GM19025 (cell line): ENCODE measurements around the gene ABHD2.
A peak's percentile ranks its signal among the peaks of the same experiment; 100 is the strongest.
"Not testable (repeated sequence)": the region's sequence is repeated elsewhere in the genome, so short reads cannot be mapped to it uniquely, and the experiment has no call there.

Experiments
- ATAC-seq: cut with Tn5 transposase; IDR thresholded peaks from one replicate; pipeline ENCODE4 v1.9.1; 2021; ENCODE audit warnings: mild to moderate bottlenecking, low read depth, moderate library complexity; ENCODE audit not compliant: unreplicated experiment

The ABHD2 gene

DNA sequence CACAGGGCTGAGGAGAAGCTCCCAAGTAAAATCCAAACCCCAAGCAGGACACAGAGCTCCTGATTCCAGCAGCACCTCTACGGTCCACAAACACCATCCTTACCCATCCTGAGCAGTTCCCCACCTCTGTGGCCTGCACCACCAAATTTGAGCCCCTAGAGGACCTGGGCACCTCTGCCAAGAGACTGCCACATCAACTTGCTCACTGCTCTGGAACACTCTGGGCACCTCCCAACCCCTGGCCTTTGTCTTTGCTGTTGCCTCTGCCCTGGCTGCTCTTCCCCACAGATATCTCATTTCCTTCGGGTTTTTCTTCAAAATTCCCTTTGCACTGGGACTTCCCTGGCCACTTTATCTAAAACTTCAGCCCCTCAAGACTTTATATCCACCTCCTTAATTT, 127.4 kb downstream of the ABHD2 start:
- ATAC-seq, result no peak

DNA sequence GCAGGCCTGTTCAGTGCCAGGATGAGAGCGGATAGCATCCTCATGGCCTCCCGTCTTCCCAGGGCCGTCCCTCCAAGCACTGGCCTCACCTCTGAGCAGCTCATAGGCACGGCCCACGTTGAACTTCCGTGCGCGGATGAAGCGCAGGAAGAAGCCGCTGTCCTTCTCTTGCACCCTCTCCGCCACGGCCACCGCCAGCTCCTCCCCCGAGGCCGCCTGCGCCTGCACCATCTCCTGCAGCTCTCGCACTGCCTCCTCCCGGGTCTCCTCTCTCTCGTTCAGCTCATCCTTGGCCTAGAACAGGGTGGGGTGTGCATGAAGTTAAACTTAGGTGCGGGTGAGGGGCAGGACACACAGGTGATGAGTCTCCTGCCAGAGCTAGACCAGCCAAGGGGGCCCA, 128.8 kb downstream of the ABHD2 start:
- ATAC-seq, result no peak

DNA sequence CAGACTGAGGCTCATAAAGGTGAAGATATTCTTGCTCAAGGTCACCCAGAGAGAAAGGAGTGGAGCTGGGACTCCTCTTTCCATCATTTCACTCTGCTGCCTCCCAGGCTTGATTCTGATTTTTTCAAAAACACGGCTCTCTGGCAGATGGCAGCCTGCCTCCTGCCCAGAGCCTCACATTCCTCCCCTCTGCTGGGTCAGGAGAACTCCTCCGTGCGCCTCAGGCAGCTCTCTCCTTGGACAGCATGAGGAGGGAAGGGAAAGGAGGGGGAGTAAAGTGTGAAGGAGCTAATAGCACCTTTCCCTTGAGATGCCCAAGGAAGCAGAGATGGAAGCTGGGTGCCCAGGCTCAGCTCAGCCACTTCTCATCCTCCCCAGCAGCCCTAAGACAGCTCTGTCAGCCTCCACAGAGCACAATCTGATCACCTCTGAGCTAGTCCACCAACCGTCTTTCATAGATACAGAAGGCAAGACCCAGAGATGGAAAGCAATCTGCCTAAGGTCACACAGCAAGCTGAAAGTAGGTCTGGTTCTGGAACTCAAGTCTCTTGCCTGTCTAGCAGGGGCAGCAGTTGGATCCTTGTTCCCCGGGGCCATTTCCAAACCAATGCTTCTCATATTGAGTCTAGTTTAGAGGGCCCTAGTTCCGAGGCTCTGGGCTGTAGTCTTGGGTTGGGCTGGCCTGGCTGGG, 129.6 kb downstream of the ABHD2 start:
- no peak for ATAC-seq

DNA sequence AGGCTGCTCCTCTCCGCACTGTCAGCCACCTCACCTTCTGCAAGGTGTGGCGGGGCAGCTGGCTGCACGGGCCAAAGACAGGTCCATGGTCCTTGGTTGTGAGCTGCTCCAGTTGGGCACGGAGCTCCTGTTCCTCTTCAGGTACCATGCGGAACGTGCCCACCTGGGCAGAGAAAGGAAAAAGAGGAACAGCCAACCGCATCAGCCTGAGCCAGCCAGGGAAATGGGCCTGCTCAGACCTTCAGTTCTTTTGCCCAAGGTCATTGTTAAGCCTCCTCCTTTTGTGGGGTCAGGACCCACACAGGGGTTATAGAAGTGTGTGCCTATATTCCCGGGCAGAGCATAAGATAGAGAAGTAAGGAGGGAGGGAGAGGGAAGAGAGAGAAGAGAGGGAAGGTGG, 130.3 kb downstream of the ABHD2 start:
- no peak for ATAC-seq

DNA sequence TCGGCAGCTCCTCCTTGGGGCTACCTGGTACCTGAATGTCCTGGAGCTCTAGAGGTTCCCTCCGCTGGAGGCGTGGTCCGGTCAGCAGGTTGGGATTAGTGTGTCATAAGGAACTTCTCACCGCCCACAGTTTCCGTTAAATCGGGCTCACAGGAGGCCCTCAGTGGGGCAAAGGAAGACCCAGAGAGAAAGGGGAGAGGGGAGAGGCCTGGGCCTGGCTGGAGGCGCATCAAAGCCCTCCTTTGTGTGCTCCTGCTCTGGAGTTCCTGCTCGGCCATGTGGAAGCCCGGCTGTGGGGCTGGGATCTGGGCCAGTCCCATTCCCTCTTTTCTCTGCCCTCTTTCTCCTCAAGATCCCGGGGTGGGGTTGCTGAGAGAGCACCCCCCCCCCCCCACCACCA, 133.3 kb downstream of the ABHD2 start, which contains the start of gene RLBP1:
TSS of gene RLBP1 (minus strand) at position 37 of the 400 bp plus-strand sequence. CDS start 2,604 bp downstream, outside the sequence.
- ATAC-seq, result no peak

DNA sequence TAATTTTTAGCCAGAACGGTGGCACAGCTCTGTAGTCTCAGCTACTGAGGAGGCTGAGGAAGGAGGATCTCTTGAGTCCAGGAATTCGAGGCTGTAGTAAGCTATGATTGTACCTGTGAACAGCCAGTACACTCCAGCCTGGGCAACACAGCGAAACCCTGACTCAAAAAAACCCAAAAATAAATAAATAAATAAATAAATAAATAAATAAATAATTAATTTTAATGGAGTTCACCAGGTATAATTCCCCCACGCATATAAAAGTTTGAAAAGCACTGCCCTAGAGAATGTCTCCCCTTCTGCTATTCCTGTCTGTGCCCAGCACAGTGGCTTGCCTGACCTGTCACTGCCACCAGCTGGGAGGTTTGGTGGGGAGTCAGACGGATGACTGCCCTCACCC, 137.3 kb downstream of the ABHD2 start:
- ATAC-seq, result no peak

DNA sequence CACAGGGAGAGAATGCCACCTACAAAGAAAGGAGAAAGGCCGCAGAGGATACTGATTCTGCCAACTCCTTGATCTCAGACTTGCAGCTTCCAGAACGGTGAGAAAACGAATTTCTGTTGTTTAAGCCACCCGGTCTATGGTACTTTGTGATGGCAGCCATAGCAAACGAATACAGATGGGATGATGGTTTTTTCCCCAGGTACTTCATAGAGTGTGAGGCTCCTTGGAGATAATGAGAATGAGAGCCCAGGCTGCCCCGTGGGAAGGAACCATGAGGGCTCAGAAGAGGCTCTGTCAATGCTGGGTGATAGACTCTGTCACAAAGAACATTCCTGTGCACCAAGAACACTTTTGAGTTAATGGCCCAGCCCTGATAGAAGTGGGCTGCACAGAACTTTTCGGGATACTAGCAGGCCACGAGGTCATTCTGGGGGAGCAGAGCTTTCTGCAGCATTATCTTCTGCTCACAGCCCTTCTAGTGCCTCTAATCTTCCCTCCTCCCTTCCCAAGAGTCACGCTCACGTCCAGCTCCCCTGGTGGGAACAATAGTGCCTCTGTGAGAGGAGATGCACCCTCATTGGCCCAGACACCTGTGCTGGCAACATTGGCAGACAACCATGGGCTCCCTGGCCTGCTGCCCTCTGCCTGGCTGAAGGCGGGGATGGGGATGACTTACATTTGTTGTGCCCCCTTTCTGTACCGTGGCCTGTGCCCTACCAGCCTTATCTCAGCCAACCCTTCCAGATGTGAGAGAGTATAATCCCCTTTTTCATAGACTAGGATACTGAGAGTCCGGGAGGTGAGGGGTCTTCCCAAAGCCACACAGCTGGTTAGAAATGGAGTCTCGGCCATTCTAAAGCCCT, 138.3 kb downstream of the ABHD2 start:
- ATAC-seq, result no peak

DNA sequence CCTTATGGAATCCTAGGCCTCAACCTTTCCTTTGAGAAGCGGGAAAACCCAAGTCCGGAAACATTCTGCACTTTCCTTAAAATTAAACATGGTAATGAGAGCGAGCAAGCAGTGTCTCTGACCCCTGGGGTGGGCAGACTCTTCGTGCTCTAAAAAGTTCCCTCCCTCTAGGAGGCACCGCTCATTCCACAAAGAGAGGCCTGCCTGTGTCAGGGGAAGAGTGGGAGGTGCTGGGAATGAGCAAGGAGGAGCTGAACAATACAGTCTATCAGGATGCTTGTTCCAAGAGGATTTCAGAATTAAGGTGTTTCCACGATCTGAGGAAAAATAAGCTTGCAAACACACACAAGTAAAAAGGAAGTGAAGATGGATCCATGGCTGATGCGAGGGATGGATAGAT, 139.2 kb downstream of the ABHD2 start:
- ATAC-seq, result no peak

DNA sequence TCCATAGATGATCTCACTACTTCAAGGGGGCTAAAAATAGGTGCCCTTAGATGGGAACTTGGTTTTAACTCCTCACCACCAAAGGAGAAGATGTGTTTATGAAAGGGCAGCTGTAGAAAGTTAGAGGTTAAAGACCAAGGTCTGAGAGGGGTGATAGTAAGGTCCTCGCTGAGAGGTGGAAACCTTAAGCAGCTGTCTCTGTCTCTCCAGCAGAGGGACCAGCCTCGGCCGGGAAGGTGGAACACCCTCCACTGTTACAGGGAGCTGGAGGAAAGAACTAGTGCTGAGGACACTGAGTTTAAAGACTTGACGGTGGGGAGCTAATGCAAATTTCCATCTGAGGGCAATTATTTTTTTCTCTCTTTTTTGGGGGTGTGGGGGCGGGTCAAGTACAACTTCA, 142.0 kb downstream of the ABHD2 start:
- no peak for ATAC-seq

DNA sequence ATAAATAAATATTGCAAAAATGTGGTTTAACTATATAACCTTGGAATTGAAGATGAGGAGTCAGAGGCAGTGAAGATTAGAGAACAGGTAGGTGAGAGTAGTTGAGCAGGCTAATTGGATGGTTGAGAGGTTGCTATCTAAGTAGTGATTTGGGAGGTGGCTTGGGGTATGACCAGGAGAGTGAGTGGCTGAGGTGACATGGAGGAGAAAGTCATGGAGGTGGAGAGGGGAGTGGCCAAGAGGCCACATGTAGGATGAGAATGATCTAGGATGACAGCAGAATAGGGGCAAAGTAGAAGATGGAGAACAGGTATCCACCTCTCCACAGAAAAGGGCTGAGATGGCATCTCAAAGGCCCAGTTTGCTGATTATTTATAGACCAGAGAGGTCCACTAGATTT, 143.6 kb downstream of the ABHD2 start:
- no peak for ATAC-seq

DNA sequence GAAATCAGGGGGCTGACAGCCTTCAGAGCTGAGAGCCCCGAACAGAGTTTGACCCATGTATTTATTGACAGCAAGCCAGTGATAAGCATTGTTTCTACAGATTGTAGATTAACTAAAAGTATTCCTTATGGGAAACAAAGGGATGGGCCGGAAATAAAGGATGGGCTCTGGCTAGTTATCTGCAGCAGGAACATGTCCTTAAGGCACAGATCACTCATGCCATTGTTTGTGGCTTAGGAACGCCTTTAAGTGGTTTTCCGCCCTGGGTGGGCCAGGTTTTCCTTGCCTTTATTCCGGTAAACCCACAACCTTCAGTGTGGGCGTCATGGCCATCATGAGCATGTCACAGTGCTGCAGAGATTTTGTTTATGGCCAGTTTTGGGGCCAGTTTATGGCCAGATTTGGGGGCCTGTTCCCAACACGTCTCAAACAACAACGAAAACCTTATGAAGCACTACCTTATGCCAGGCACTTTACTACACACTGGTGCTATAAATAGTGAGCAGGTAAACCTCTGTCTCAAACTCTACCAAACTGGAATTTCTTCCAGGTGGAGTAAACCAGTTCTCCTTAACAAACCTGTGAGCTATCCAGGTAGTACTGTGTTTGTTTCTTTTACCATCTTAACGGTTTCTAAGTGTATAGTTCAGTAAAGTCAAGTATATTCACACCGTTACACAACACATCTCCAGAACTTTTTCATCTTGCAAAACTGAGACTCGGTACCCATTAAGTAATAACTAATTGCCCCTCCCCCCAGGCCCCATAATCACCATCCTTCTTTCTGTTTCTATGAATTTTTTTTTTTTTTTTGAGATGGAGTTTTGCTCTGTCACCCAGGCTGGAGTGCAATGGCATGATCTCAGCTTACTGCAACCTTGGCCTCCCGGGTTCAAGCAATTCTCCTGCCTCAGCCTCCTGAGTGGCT, 151.9 kb downstream of the ABHD2 start:
- not testable (repeated sequence) for ATAC-seq

DNA sequence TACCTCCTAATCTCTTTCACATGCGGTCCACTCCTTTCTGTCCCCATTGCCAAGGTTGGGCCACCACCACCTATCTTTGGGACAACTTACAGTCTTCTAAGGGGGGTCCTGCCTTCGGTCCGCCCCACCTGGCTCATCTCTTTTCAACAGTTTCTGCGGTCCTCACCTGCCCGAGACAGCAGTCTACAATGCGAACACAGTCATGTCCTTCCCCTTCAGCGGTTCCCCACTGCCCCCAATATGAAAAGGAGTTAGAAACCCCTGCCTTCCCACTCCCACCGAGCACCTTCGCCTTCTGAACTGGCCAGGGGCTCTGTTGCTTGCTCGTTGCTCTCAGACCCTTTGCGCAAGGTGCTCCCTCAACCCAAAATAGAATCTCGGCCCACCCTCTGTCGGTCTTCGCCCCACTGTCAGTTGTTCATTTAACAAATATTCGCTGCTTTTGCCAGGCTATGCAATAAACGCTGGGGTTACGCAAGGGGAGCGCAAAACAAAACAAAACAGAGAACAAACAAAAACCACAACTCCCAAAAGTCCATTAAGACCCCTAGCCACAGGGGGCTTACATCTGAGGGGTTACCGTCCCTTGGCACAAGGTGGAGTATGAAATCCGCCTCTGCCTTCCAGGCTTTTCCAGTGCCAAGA, 154.9 kb downstream of the ABHD2 start:
- no peak for ATAC-seq

DNA sequence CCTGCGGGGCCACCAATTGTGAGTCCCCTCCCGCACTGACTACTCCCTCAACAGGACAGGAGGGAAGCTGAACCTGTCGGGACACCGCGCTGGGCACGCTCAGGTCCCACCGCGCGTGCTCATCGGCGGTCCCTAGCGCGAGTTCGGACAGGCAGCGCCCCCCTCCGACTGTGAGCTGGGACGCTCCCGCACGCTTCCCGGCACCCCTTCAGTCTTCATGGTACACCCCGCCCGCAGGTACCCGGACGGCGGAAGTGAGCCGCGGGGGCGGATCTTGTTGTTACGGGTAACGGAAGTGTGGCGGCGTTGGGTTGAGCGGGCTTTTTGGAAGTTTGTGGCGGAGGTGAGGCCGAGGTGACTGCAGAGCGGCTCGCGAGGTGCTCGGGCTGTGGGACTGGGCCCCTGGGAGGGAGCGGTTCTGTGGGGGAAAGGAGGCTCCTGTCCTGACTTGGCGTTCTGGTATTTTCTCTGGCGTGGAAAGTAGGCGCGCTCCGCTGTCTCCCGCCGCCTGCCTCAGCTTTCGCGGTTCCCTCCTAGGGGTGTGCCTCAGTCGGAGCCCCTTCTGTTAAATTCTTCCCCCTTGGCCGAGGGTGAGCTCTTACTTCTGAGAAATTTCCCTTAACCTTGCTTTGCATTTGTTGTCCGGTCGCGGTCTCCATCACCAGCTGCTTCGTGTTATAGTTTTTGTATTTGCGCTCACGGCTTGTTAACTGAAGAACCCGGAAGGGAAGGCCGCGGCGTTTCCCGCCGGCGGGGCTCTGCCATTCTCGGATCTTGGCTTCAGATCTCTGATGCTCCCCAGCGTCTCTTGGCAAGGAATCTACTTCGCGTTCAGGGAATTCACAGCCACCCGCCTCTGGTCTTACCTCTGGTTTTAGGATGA, 155.7 kb downstream of the ABHD2 start, which contains the start of gene FANCI:
TSS of gene FANCI (plus strand) at position 289 of the 883 bp plus-strand sequence. CDS start 3,669 bp downstream, outside the sequence.
- ATAC-seq, result peak; percentile 97

DNA sequence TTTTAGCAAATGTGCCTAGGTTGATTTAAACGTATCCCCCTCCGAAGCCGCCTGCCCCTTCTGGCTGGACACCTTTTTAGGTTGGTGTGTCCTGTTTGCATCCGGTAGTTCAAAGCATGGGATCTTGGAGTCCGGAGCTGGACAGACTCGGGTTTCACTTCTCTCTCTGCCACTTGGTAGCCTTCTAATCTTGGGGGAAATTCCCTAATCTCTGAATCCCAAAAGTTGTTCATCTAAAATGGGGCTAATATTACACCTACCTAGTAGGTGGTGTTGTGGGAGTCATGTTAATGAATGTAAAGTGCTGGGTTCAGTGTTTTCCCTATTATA, 156.3 kb downstream of the ABHD2 start:
- no peak for ATAC-seq

DNA sequence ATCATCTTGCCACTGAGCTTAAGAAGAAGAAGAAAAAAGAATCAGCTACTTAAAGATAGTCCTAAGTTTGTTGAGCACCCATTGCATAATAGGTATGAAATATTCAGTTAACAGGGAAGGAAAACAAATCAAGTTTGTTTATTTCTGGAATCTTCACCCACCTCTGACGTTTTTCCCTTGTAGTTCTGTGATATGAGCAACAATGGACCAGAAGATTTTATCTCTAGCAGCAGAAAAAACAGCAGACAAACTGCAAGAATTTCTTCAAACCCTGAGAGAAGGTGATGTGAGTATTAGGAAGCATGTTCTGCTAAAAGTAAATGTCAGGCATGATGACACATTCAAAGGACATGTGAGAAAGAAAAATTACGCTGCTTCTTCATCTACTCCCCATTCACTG, 159.2 kb downstream of the ABHD2 start:
- ATAC-seq, result no peak

DNA sequence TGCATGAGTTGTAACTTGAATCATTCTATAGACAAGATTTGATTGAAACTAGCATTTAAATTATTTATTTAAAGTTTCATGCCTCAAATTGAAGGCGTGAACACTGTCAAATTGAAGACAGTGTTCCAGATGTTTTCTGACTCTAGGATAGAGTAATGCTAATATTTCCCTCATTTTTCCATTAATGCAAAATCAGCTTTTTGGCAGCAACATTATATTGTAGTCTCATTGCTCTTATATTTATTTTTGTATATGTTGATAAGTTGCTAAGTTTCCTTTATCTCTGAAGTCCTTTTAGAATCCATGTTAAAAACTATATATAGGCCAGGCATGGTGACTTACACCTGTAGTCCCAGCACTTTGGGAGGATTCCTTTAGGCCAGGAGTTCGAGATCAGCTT, 160.3 kb downstream of the ABHD2 start:
- no peak for ATAC-seq

DNA sequence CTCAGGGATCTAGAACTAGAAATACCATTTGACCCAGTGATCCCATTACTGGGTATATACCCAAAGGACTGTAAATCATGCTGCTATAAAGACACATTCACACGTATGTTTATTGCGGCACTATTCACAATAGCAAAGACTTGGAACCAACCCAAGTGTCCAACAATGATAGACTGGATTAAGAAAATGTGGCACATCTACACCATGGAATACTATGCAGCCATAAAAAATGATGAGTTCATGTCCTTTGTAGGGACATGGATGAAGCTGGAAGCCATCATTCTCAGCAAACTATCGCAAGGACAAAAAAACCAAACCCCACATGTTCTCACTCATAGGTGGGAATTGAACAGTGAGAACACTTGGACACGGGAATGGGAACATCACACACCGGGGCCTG, 161.9 kb downstream of the ABHD2 start:
- not testable (repeated sequence) for ATAC-seq
